DND-41 (cell line): ENCODE results near the gene ALDH2.

Experiments
- ATAC-seq: fragments of 200-7000 bp; cut with Tn5 transposase; 3 replicates; pipeline ENCODE4 v1.9.1; 2021; ENCODE audit warnings: low read depth; ENCODE audit not compliant: insufficient read depth
- DNase-seq: peaks from one replicate; pipeline ENCODE4 v3.0.0-alpha.2; 2020
- H2AFZ ChIP-seq: 2 replicates; pipeline ENCODE4 v1.6.0; 2012; ENCODE audit warnings: low read depth, low read length
- H3K27ac ChIP-seq: 2 replicates; pipeline ENCODE4 v1.5.1; 2012; ENCODE audit warnings: low read length, inconsistent platforms
- H3K27me3 ChIP-seq: fragments of 200-600 bp; sonication (generic); 2 replicates; pipeline ENCODE4 v1.6.0; 2012; ENCODE audit warnings: low read length, mild to moderate bottlenecking, inconsistent platforms; ENCODE audit not compliant: insufficient read depth, poor library complexity
- H3K36me3 ChIP-seq: 2 replicates; pipeline ENCODE4 v1.5.1; 2012; ENCODE audit warnings: low read length, inconsistent platforms; ENCODE audit not compliant: insufficient read depth
- H3K4me1 ChIP-seq: 2 replicates; pipeline ENCODE4 v1.5.1; 2012; ENCODE audit warnings: mild to moderate bottlenecking, low read length; ENCODE audit not compliant: insufficient read depth
- H3K4me2 ChIP-seq: 2 replicates; pipeline ENCODE4 v1.6.0; 2012; ENCODE audit warnings: mild to moderate bottlenecking, moderate library complexity, low read length, inconsistent platforms; ENCODE audit not compliant: insufficient read depth
- H3K4me3 ChIP-seq, 2 experiments: fragments of 200-600 bp in 1 of 2; shearing (Covaris generic) in 1 of 2; 2 replicates each; pipeline ENCODE4 v1.5.1; 2012 to 2016; ENCODE audit warnings: inconsistent platforms in 2 of 2, low read length in 2 of 2, mild to moderate bottlenecking in 2 of 2, low read depth in 1 of 2, moderate library complexity in 1 of 2
- H3K79me2 ChIP-seq: 2 replicates; pipeline ENCODE4 v1.6.0; 2012; ENCODE audit warnings: low read length, inconsistent platforms; ENCODE audit not compliant: insufficient read depth
- H3K9ac ChIP-seq: 2 replicates; pipeline ENCODE4 v1.6.0; 2012; ENCODE audit warnings: low read depth, mild to moderate bottlenecking, inconsistent platforms, low read length, moderate library complexity
- H3K9me3 ChIP-seq: 2 replicates; pipeline ENCODE4 v1.5.1; 2012; ENCODE audit warnings: low read length, moderate library complexity, mild to moderate bottlenecking, inconsistent platforms; ENCODE audit not compliant: insufficient read depth, severe bottlenecking
- H4K20me1 ChIP-seq: 2 replicates; pipeline ENCODE4 v1.6.0; 2012; ENCODE audit warnings: low read length; ENCODE audit not compliant: insufficient read depth
- EZH2 ChIP-seq: IDR thresholded peaks from 3 replicates; pipeline ENCODE4 v1.6.1; 2012; ENCODE audit warnings: borderline replicate concordance, low read depth, mild to moderate bottlenecking, moderate library complexity, low read length, inconsistent platforms; ENCODE audit not compliant: severe bottlenecking
- TF ChIP-seq, protein P1 (sequence below): IDR thresholded peaks from 2 replicates; pipeline ENCODE4 v1.5.1; 2012; ENCODE audit warnings: borderline replicate concordance, low read length, moderate library complexity, mild to moderate bottlenecking; ENCODE audit not compliant: poor library complexity, severe bottlenecking; ENCODE audit errors: extremely low read depth

ALDH2 gene

DNA sequence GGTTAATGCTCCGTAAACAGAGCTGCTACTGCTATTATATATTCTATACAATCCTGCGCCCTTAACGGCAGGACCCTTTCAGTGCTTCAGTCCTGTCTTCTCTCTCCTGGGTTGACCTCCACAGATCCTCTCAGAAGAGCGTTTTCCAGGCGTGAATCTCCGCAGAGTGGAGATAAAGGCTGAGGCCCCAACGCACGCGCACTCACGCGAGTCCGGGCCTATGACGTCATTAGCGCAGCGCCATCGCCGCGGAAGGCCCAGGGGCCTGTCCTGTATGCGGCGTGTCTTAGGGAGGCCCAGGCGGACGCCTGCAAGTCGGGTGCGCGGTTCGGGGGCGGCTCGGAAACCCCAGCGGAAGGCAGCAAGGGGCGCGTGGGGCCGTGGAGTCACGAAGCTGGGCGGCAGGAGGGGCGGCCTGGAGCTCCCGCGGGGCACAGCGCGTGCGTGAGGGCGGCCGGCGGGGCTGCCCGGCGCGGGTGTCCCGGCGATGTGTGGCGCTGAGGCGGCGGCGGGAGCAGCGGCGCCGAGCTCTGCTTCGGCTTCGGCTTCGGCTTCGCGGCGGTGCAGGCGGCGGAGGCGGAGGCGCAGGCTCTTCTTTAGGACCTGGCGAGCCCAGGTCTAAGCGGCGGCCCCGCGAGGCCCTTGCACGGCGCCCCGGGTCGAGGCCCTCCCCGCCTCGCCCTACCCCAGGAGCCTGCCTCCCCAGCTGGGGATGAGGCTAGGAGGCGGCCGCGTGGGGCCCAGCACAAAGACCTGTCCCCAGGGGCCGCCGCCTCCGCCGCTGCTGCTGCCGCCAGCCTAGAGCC is 75.2 kb downstream of the ALDH2 start, which contains the start of gene MAPKAPK5:
Gene MAPKAPK5, plus strand, starts transcription at position 479 of the 806 bp plus-strand sequence. CDS start 506 bp downstream, outside the sequence.
- TF ChIP-seq EZH2 = no peak
- TF ChIP-seq, protein P1, sequence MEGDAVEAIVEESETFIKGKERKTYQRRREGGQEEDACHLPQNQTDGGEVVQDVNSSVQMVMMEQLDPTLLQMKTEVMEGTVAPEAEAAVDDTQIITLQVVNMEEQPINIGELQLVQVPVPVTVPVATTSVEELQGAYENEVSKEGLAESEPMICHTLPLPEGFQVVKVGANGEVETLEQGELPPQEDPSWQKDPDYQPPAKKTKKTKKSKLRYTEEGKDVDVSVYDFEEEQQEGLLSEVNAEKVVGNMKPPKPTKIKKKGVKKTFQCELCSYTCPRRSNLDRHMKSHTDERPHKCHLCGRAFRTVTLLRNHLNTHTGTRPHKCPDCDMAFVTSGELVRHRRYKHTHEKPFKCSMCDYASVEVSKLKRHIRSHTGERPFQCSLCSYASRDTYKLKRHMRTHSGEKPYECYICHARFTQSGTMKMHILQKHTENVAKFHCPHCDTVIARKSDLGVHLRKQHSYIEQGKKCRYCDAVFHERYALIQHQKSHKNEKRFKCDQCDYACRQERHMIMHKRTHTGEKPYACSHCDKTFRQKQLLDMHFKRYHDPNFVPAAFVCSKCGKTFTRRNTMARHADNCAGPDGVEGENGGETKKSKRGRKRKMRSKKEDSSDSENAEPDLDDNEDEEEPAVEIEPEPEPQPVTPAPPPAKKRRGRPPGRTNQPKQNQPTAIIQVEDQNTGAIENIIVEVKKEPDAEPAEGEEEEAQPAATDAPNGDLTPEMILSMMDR = no peak
- peak within 1 kb of the TSS; percentile 80 for H3K4me2 ChIP-seq
- peak; percentile 84 for ATAC-seq
- H3K27ac ChIP-seq = peak within 1 kb of the TSS; percentile 90
- H4K20me1 ChIP-seq = peaks cover 19% of the 10 kb centered on the region
- H3K27me3 ChIP-seq = no peaks in the 10 kb centered on the region
- H3K4me1 ChIP-seq = peaks cover 42% of the 10 kb centered on the region
- H3K9me3 ChIP-seq = no peaks in the 10 kb centered on the region
- H3K79me2 ChIP-seq = peaks cover 73% of the 10 kb centered on the region
- H2AFZ ChIP-seq = peak within 1 kb of the TSS; percentile 96
- peak within 1 kb of the TSS; percentile 65 to 67 for H3K4me3 ChIP-seq
- peak within 1 kb of the TSS; percentile 68 for H3K9ac ChIP-seq
- peaks cover 35% of the 10 kb centered on the region for H3K36me3 ChIP-seq
- DNase-seq = peak; percentile 96

DNA sequence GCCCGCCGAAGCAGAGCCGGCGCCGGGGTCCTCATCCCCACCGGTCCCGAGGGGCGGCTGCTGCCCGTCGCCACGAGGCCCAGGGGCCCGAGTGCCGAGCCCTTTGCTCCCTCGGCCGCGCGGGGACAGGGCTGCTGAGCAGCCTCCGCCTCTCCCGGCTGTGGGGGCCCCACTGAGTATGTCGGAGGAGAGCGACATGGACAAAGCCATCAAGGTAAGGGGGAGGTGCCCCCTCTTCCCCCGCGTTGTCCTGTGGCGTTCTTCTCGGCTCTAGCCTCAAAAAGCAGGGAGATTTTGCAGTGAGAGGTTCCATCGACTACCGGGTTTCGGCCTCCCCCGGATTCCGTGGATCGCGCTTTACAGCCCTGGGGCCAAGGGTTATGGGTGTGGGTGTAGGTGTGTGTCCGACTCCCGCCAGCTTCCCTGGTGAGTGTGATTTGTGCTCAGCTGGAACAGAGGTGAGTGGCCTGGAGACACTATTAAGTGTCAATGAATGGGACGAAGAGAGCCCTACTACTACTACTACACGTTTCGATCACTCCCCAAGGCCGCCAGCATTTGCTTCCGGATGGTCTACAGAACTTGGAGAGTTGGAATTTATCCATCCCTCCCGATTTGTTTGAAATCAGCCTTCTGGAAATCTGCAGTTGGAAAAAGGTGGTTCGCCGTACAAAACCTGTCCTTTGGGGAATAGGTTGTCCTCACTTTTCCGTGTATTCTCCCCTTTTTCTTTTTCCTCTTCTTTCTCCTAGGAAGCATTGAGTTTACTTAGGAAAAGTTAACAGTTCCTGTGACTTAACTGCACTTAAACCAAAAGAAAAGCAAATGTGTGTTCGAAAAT is 76.0 kb downstream of the ALDH2 start:
- Histone ChIP-seq H3K4me3 (peak overlapping the region; percentile 65 to 67), H3K27me3 (no peaks in the 10 kb centered on the region), H2AFZ (peak overlapping the region; percentile 96), H3K9me3 (no peaks in the 10 kb centered on the region), H3K4me2 (peak overlapping the region; percentile 80), H3K36me3 (peaks cover 35% of the 10 kb centered on the region), H3K9ac (peak overlapping the region; percentile 68), H3K79me2 (peaks cover 80% of the 10 kb centered on the region), H3K4me1 (peaks cover 42% of the 10 kb centered on the region), H3K27ac (peak overlapping the region; percentile 90), H4K20me1 (peaks cover 19% of the 10 kb centered on the region)
- TF ChIP-seq, protein P1 = no peak
- no peak for TF ChIP-seq EZH2
- ATAC-seq (peak; percentile 36), DNase-seq (no peak)

DNA sequence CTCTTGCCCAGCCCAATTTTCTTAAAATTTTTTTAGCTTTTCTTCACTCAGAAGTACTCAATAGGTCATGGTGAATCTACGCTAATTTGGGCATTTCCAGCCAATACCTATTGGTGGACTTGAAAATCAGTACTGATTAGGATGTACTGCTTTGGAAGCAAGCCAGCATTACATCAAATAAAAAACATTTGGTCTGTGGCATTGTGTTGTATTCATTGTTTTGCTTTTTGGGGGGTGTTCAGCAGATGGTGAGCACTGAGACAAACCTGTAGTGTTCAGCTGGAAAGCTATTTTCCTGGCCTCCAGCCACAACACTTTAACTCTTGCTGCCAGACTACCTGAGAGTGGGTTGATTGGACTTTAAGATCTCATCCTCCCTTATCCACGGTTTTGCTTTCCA is 79.3 kb downstream of the ALDH2 start:
- H3K4me2 ChIP-seq = no peak overlapping the region
- H3K36me3 ChIP-seq = peaks cover 33% of the 10 kb centered on the region
- DNase-seq = no peak

More for the DNA sequence above, 79.3 kb downstream of the ALDH2 start:
- peaks cover 19% of the 10 kb centered on the region for H4K20me1 ChIP-seq
- no peak overlapping the region for H3K27ac ChIP-seq
- TF ChIP-seq, protein P1 = no peak
- no peak for TF ChIP-seq EZH2
- no peaks in the 10 kb centered on the region for H3K27me3 ChIP-seq
- no peaks in the 10 kb centered on the region for H3K9me3 ChIP-seq
- H3K9ac ChIP-seq = no peak overlapping the region
- H3K79me2 ChIP-seq = peaks cover 94% of the 10 kb centered on the region
- ATAC-seq = no peak
- H2AFZ ChIP-seq = no peak overlapping the region
- peaks cover 26% of the 10 kb centered on the region for H3K4me1 ChIP-seq
- no peak overlapping the region for H3K4me3 ChIP-seq
